Mammary epithelial cell (primary cell): ENCODE results near the gene TLE5.

Experiments used
- CTCF ChIP-seq, 2 donors: IDR thresholded peaks in 1 of 2; conservative IDR thresholded peaks in 1 of 2; 2 replicates each; pipeline ENCODE4 v1.5.1; 2011 to 2012; ENCODE audit warnings: inconsistent platforms in 2 of 2, low read length in 2 of 2, mild to moderate bottlenecking in 2 of 2, control low read depth in 1 of 2, low read depth in 1 of 2; ENCODE audit not compliant: insufficient read depth in 1 of 2; ENCODE audit errors: extremely low read depth in 1 of 2
- EZH2 ChIP-seq: IDR thresholded peaks from 2 replicates; pipeline ENCODE4 v1.6.1; 2012; ENCODE audit warnings: low read length, inconsistent platforms, borderline replicate concordance

- TF ChIP-seq CTCF (conservative IDR thresholded peaks at IDR 0.05 in 1 of 2, IDR thresholded peaks at IDR 0.05 in 1 of 2; ENCODE audit: extremely low read depth in 1 of 2, insufficient read depth in 1 of 2, low read depth in 1 of 2, low read length in 2 of 2) = no peak
- TF ChIP-seq EZH2 = no peak
These were observed 35.2 kb upstream of the TLE5 start for GRCh38 chr19:3097442-3097871.
